COR-L47 (cell line): ENCODE measurements around the gene TSPY2.
"Not testable (repeated sequence)": the region's sequence is repeated elsewhere in the genome, so short reads cannot be mapped to it uniquely, and the experiment has no call there.

Experiments used
- DNase-seq: peaks from one replicate; lab custom pipeline; 2025; lab: John Stamatoyannopoulos, UW

TSPY2 gene, protein sequence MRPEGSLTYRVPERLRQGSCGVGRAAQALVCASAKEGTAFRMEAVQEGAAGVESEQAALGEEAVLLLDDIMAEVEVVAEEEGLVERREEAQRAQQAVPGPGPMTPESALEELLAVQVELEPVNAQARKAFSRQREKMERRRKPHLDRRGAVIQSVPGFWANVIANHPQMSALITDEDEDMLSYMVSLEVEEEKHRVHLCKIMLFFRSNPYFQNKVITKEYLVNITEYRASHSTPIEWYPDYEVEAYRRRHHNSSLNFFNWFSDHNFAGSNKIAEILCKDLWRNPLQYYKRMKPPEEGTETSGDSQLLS

GRCh38 chrY:6245923-6246322 is at the start of gene TSPY2:
Gene TSPY2, plus strand, starts transcription at chrY:6246223. Its CDS starts 46 bp downstream, at chrY:6246269.
- DNase-seq: not testable (repeated sequence)

GRCh38 chrY:6209565-6209964 is 36.5 kb upstream of the TSPY2 start:
- DNase-seq: not testable (repeated sequence)

DNA sequence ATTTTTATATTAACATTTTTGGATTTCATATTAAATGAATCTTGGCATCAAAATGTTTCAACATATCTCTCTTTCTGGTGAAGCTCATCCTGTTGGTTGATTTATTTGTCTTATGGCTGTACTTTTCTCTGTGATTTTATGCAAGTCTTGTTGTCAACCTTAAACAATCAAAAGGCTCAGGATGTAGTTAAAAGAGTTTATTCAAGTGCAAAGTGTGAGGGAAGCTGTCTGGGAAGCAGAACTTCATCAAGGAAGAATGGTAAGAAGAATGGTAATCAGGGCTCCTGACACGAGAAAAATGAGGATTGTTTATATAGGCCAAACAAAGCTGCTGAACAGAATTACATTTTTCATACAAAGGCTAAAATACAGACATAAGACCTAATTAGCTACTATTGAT is 29.0 kb upstream of the TSPY2 start:
- not testable (repeated sequence) for DNase-seq

DNA sequence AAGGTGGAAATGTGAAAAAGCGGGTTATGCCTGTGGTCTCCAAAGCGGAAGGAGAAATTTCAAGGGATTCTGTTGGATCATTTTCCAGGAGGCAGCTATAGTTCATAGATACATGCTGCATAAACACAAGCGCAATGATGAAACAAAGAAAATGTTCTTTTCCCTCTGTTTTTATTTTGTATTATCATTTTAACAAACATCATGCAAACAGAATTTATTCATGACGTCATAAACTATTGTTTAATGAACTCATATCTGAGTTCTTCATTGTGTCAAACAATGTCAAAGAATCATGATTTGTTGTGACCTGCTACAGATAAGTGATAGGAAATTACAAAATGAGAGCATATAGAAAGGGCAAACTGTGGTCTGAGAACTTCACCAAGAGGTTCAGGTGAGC is 23.8 kb downstream of the TSPY2 start:
- DNase-seq: not testable (repeated sequence)
